ENCODE data around the gene LMF1. TPM values are rescaled to one million over a fixed set of nuclear protein-coding genes. Genes with fewer than 3 reads are reported as not detected.
"Not testable (repeated sequence)": the region's sequence is repeated elsewhere in the genome, so short reads cannot be mapped to it uniquely, and the experiment has no call there.

Gene LMF1
- total RNA-seq, 2 donors from 2014 or later, result 15.8 to 20.1 TPM

- TF ChIP-seq CTCF (IDR thresholded peaks at IDR 0.05) (no peak), POLR2A (IDR thresholded peaks at IDR 0.05) (no peak)
Observed at GRCh38 chr16:963913-964312, 6.9 kb downstream of the LMF1 start.

GRCh38 chr16:962901-963814 is 7.6 kb downstream of the LMF1 start:
- Histone ChIP-seq H3K9me3 (no peaks in the 10 kb centered on the region), H3K27me3 (no peaks in the 10 kb centered on the region), H3K4me3 (no peak overlapping the region), H3K27ac (no peak overlapping the region), H3K4me1 (no peaks in the 10 kb centered on the region), H3K36me3 (replicated peaks in 1 of 2; ENCODE audit: insufficient read depth in 1 of 2, low read depth in 2 of 2) (no peaks in the 10 kb centered on the region)
- TF ChIP-seq POLR2A (IDR thresholded peaks at IDR 0.05), result no peak
- TF ChIP-seq CTCF (IDR thresholded peaks at IDR 0.05), result no peak
- no peak for DNase-seq
- intact Hi-C loops (cut with DNase I), result no loop called here
- ATAC-seq, result no peak
- WGBS, 2 donors, result 88 to 89% methylated on average over 17 to 23 of the region's 23 CpGs

More at GRCh38 chr16:963913-964312, 6.9 kb downstream of the LMF1 start:
- no peak for DNase-seq
- WGBS, 2 donors, result 80 to 84% methylated on average over 17 of the region's 17 CpGs
- ATAC-seq, result no peak
- H3K27ac ChIP-seq, result no peak overlapping the region
- H3K4me3 ChIP-seq, result no peak overlapping the region
- no peaks in the 10 kb centered on the region for H3K27me3 ChIP-seq
- intact Hi-C loops (cut with DNase I), result no loop called here
- H3K4me1 ChIP-seq, result peaks cover 5% of the 10 kb centered on the region
- no peaks in the 10 kb centered on the region for H3K9me3 ChIP-seq
- H3K36me3 ChIP-seq (replicated peaks in 1 of 2; ENCODE audit: insufficient read depth in 1 of 2, low read depth in 2 of 2), result no peaks in the 10 kb centered on the region

DNA sequence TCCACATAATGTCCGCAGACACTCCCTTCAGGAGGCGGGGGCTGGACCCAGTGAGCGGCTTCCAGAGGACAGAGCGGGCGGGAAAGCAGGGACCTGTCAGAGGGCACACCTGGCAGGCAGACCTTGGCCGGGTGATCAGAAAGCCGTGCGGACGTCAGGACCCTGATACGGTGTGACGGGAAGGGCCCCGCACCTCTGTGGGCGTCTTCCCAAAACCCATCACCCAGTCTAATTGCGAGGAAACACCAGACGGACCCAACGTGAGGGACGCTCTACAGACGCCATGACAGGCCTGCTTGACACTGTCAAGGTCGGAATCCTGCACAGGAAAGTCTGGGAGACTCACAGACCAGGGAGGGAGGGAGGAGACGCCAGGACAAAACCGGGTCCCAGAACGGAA is 8.4 kb downstream of the LMF1 start:
- Histone ChIP-seq H3K36me3 (replicated peaks in 1 of 2; ENCODE audit: insufficient read depth in 1 of 2, low read depth in 2 of 2) (no peaks in the 10 kb centered on the region), H3K27me3 (no peaks in the 10 kb centered on the region), H3K9me3 (no peaks in the 10 kb centered on the region), H3K4me1 (no peaks in the 10 kb centered on the region), H3K4me3 (no peak overlapping the region), H3K27ac (no peak overlapping the region)
- ATAC-seq (no peak), DNase-seq (no peak)
- intact Hi-C loops (cut with DNase I), result no loop called here
- WGBS, 2 donors, result 83 to 88% methylated on average over 22 of the region's 22 CpGs
- no peak for TF ChIP-seq POLR2A (IDR thresholded peaks at IDR 0.05)
- TF ChIP-seq CTCF (IDR thresholded peaks at IDR 0.05), result no peak

GRCh38 chr16:959232-960040 is 11.3 kb downstream of the LMF1 start:
- TF ChIP-seq POLR2A (IDR thresholded peaks at IDR 0.05) (no peak), CTCF (IDR thresholded peaks at IDR 0.05) (no peak)
- DNase-seq (no peak), ATAC-seq (no peak)
- intact Hi-C loops (cut with DNase I), result no loop called here
- Histone ChIP-seq H3K27me3 (no peaks in the 10 kb centered on the region), H3K9me3 (no peaks in the 10 kb centered on the region), H3K36me3 (replicated peaks in 1 of 2; ENCODE audit: insufficient read depth in 1 of 2, low read depth in 2 of 2) (no peaks in the 10 kb centered on the region), H3K4me1 (no peaks in the 10 kb centered on the region), H3K4me3 (no peak overlapping the region), H3K27ac (no peak overlapping the region)
- 88 to 90% methylated on average over 24 of the region's 24 CpGs for WGBS, 2 donors

- H3K27ac ChIP-seq; H3K27me3 ChIP-seq; H3K4me1 ChIP-seq; H3K4me3 ChIP-seq; H3K36me3 ChIP-seq (replicated peaks in 1 of 2; ENCODE audit: insufficient read depth in 1 of 2, low read depth in 2 of 2); ATAC-seq; H3K9me3 ChIP-seq; DNase-seq; intact Hi-C loops (cut with DNase I): not testable (repeated sequence)
- WGBS, 2 donors, result 96% methylated on average over 27 of the region's 27 CpGs
Observed at GRCh38 chr16:955766-956165, 15.0 kb downstream of the LMF1 start.

GRCh38 chr16:953818-954217 is 17.0 kb downstream of the LMF1 start:
- 97 to 100% methylated on average over 2 to 3 of the region's 7 CpGs for WGBS, 2 donors

More at GRCh38 chr16:953818-954217, 17.0 kb downstream of the LMF1 start:
- DNase-seq; H3K27ac ChIP-seq; H3K9me3 ChIP-seq; H3K4me3 ChIP-seq; H3K27me3 ChIP-seq; ATAC-seq; H3K4me1 ChIP-seq; intact Hi-C loops (cut with DNase I); H3K36me3 ChIP-seq (replicated peaks in 1 of 2; ENCODE audit: insufficient read depth in 1 of 2, low read depth in 2 of 2): not testable (repeated sequence)
